ENCODE measurements around the gene EPS8L2.

EPS8L2 gene

GRCh38 chr11:704781-705645 is 1.0 kb upstream of the EPS8L2 start:
- no peak for DNase-seq

GRCh38 chr11:706439-706956 is 467 bp downstream of the EPS8L2 start:
- DNase-seq = peak in 1 of 14 donors; percentile 73

- DNase-seq = peak in 2 of 14 donors; percentile 43 to 73
Measured at GRCh38 chr11:706957-707816, 1.2 kb downstream of the EPS8L2 start.

GRCh38 chr11:707817-708420 is 1.9 kb downstream of the EPS8L2 start:
- no peak for DNase-seq

GRCh38 chr11:708511-708910 is 2.5 kb downstream of the EPS8L2 start:
- DNase-seq = no peak

- DNase-seq = no peak
Measured at GRCh38 chr11:709109-709997, 3.3 kb downstream of the EPS8L2 start.

GRCh38 chr11:714436-714835 is 8.4 kb downstream of the EPS8L2 start:
- DNase-seq = no peak

- no peak for DNase-seq
Measured at GRCh38 chr11:719214-720016, 13.4 kb downstream of the EPS8L2 start.

GRCh38 chr11:720017-720641 is 14.1 kb downstream of the EPS8L2 start:
- no peak for DNase-seq

GRCh38 chr11:720642-721246 is 14.7 kb downstream of the EPS8L2 start:
- DNase-seq = peak in 2 of 14 donors; percentile 30 to 41

- DNase-seq = no peak
Measured at GRCh38 chr11:721247-721740, 15.3 kb downstream of the EPS8L2 start.

- DNase-seq = no peak
Measured at GRCh38 chr11:721741-722345, 15.8 kb downstream of the EPS8L2 start.

- no peak for DNase-seq
Measured at GRCh38 chr11:722346-722811, 16.3 kb downstream of the EPS8L2 start.

GRCh38 chr11:723120-723883 is 17.3 kb downstream of the EPS8L2 start:
- DNase-seq = peak in 1 of 14 donors; percentile 20

- no peak for DNase-seq
Measured at GRCh38 chr11:724049-724777, 18.2 kb downstream of the EPS8L2 start.

GRCh38 chr11:724778-725386 is 18.9 kb downstream of the EPS8L2 start:
- no peak for DNase-seq

- no peak for DNase-seq
Measured at GRCh38 chr11:725624-726202, 19.7 kb downstream of the EPS8L2 start.

All from C1 segment of cervical spinal cord (tissue), 14 donors.